CD4-positive, alpha-beta memory T cell (primary cell): Measurements from ENCODE around the gene GNAL. TPM values are rescaled to one million over a fixed set of nuclear protein-coding genes. Genes with fewer than 3 reads are reported as not detected.

Experiments used
- CTCF ChIA-PET: fragments of 350-600 bp; sonication (Branson Sonifier 250); formaldehyde crosslinking; loops from one replicate; lab custom pipeline; 2021; ENCODE audit warnings: inconsistent platforms; ENCODE audit not compliant: partially characterized antibody; lab: Charles Lee
- POLR2A ChIA-PET: fragments of 350-600 bp; sonication (Branson Sonifier 250); formaldehyde crosslinking; loops from one replicate; lab custom pipeline; 2021; ENCODE audit not compliant: partially characterized antibody; lab: Charles Lee
- DNase-seq, 5 donors: peaks; one replicate each; pipeline versions ENCODE4 v3.0.0 to v3.0.0-alpha.2; 2020 to 2022; ENCODE audit warnings: mixed read lengths in 1 of 5
- H3K27ac ChIP-seq: one replicate; pipeline ENCODE4 v1.7.0; 2013; ENCODE audit warnings: low read depth, low read length
- H3K27me3 ChIP-seq: 2 replicates; pipeline ENCODE4 v1.7.0; 2013; ENCODE audit warnings: mild to moderate bottlenecking, low read length, moderate library complexity; ENCODE audit not compliant: insufficient read depth
- H3K36me3 ChIP-seq: 2 replicates; pipeline ENCODE4 v1.7.0; 2013; ENCODE audit warnings: mild to moderate bottlenecking, low read length, moderate library complexity; ENCODE audit not compliant: insufficient read depth
- H3K4me1 ChIP-seq: 2 replicates; pipeline ENCODE4 v1.7.0; 2013; ENCODE audit warnings: mild to moderate bottlenecking, low read length, moderate library complexity; ENCODE audit not compliant: insufficient read depth
- H3K4me3 ChIP-seq, 2 donors: one replicate each; pipeline ENCODE4 v1.7.0; 2013; ENCODE audit warnings: low read length in 2 of 2, mild to moderate bottlenecking in 1 of 2
- H3K9me3 ChIP-seq, 2 donors: one replicate each; pipeline ENCODE4 v1.7.0; 2013; ENCODE audit warnings: low read length in 2 of 2, control low read depth in 1 of 2; ENCODE audit not compliant: control insufficient read depth in 1 of 2
- H3K27ac Mint-ChIP-seq, 7 donors: one replicate each; pipeline ENCODE4 v1.8.0; 2020 to 2021; ENCODE audit warnings: mixed read lengths in 7 of 7, mild to moderate bottlenecking in 6 of 7, inconsistent platforms in 3 of 7, moderate library complexity in 3 of 7
- H3K27me3 Mint-ChIP-seq, 2 donors: one replicate each; pipeline ENCODE4 v1.8.0; 2020 to 2021; ENCODE audit warnings: mixed read lengths in 2 of 2
- H3K36me3 Mint-ChIP-seq, 2 donors: one replicate each; pipeline ENCODE4 v1.8.0; 2020 to 2021; ENCODE audit warnings: mixed read lengths in 2 of 2, inconsistent platforms in 1 of 2, mild to moderate bottlenecking in 1 of 2
- H3K4me1 Mint-ChIP-seq, 4 donors: one replicate each; pipeline ENCODE4 v1.8.0; 2020 to 2021; ENCODE audit warnings: mixed read lengths in 4 of 4, mild to moderate bottlenecking in 1 of 4
- H3K4me3 Mint-ChIP-seq, 8 donors: one replicate each; pipeline ENCODE4 v1.8.0; 2020 to 2021; ENCODE audit warnings: mixed read lengths in 8 of 8, mild to moderate bottlenecking in 7 of 8, moderate library complexity in 6 of 8, inconsistent platforms in 3 of 8
- H3K9me3 Mint-ChIP-seq, 8 donors: one replicate each; pipeline ENCODE4 v1.8.0; 2020 to 2021; ENCODE audit warnings: mixed read lengths in 8 of 8, mild to moderate bottlenecking in 5 of 8, inconsistent platforms in 3 of 8, moderate library complexity in 1 of 8
- intact Hi-C: fragments of 100-400 bp; cut with micrococcal nuclease; formaldehyde crosslinking; loops from one replicate; pipeline ENCODE4 v1.15.1; 2023
- polyA plus RNA-seq, 2 donors: library from polyadenylated mRNA; unstranded; fragments of 300-500 nt; fragmentation: Illumina TruSeq; gene quantifications; one replicate each; pipeline ENCODE4 v1.2.3, GENCODE V29; 2021
- total RNA-seq, 2 experiments: library from RNA; stranded (reverse); gene quantifications; one replicate each; pipeline ENCODE4 v1.2.3, GENCODE V29; 2021

Gene GNAL
- total and polyA plus RNA-seq, 4 experiments from 2014 or later = 0.20 to 0.33 (median 0.26) TPM; not detected in 1

DNA sequence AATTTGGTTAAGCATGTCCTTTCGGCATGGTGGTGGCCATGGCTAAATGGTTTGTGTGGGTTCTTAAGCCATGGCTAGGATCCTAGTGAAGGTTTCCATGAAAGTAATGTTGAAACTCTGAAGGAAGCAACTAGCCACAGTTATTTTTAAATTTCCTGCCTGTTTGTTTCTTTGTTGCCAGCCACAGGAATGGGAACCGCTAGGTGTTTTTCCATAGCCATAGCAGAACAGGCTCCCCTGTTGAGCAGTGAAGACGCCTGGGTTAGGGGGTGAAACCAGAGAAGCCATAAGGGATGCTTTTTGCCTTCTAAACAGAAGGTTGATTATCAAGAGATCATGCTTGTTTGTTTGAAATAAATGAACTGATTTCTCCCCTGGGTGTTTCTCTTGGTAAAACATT lies 102.1 kb downstream of the GNAL start:
- Mint-ChIP-seq H3K27ac (no peak overlapping the region), H3K36me3 (no peaks in the 10 kb centered on the region), H3K4me1 (no peaks in the 10 kb centered on the region), H3K4me3 (no peak overlapping the region), H3K27me3 (peaks cover 12 to 13% of the 10 kb centered on the region in 2 donors), H3K9me3 (peaks cover 0 to 2% (median 0%) of the 10 kb centered on the region in 8 donors)
- Histone ChIP-seq H3K4me3 (no peak overlapping the region), H3K36me3 (no peaks in the 10 kb centered on the region), H3K27me3 (no peaks in the 10 kb centered on the region), H3K27ac (no peak overlapping the region), H3K9me3 (no peaks in the 10 kb centered on the region), H3K4me1 (no peaks in the 10 kb centered on the region)
- intact Hi-C loops = no loop called here
- CTCF ChIA-PET = no interaction called here
- DNase-seq = no peak
- POLR2A ChIA-PET = no interaction called here

DNA sequence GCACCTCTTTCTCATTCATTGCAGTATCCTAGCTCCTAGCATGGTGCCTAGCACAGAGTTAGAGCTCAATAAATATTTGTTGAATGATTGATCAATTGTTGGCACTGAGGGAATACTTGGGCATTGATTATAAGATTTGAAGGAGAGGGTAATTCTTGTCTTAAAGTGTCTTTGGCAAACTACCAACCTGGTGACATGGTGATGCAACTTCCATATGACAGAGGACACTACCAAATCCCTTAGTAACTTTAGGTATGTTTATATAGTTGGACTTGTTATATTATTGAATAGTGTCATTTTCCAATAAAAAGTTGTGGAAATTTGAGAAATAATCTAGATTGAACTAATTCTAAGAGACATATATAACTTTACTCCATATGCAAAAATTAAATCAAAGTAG lies 103.6 kb downstream of the GNAL start:
- POLR2A ChIA-PET = no interaction called here
- H3K4me1 ChIP-seq = no peaks in the 10 kb centered on the region
- no peak overlapping the region for H3K4me3 Mint-ChIP-seq
- H3K27me3 ChIP-seq = no peaks in the 10 kb centered on the region
- H3K9me3 Mint-ChIP-seq = peaks cover 0 to 2% (median 0%) of the 10 kb centered on the region in 8 donors
- H3K27ac ChIP-seq = no peak overlapping the region
- H3K36me3 ChIP-seq = no peaks in the 10 kb centered on the region
- no peaks in the 10 kb centered on the region for H3K4me1 Mint-ChIP-seq
- no peak overlapping the region for H3K27ac Mint-ChIP-seq
- H3K36me3 Mint-ChIP-seq = no peaks in the 10 kb centered on the region
- intact Hi-C loops = no loop called here
- no peaks in the 10 kb centered on the region for H3K9me3 ChIP-seq
- peaks cover 9 to 11% of the 10 kb centered on the region in 2 donors for H3K27me3 Mint-ChIP-seq
- CTCF ChIA-PET = no interaction called here
- H3K4me3 ChIP-seq = no peak overlapping the region
- DNase-seq = no peak

DNA sequence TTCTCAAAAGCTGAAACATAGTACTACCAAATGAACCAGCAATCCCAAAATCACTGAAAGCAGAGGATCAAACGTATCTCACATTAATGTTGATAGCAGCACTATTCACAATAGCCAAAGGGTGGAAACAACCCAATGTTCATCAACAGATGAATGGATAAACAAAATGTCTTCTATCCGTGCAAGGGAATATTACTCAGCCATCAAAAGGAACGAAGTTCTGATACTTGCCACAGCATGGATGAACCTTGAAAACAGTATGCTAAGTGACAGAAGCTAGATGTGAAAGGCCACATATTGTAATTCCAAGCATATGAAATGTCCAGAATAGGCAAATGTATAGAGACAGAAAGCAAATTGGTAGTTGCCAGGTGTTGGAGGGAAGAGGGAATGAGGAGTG lies 105.1 kb downstream of the GNAL start:
- H3K27me3 Mint-ChIP-seq = peaks cover 8 to 11% of the 10 kb centered on the region in 2 donors
- no peaks in the 10 kb centered on the region for H3K9me3 Mint-ChIP-seq
- CTCF ChIA-PET = no interaction called here
- H3K27ac Mint-ChIP-seq = no peak overlapping the region
- DNase-seq = no peak
- no peaks in the 10 kb centered on the region for H3K36me3 ChIP-seq
- no peaks in the 10 kb centered on the region for H3K27me3 ChIP-seq
- H3K4me3 ChIP-seq = no peak overlapping the region
- H3K27ac ChIP-seq = no peak overlapping the region
- H3K4me1 Mint-ChIP-seq = no peaks in the 10 kb centered on the region
- H3K4me1 ChIP-seq = no peaks in the 10 kb centered on the region
- intact Hi-C loops = no loop called here
- H3K4me3 Mint-ChIP-seq = no peak overlapping the region
- no peaks in the 10 kb centered on the region for H3K36me3 Mint-ChIP-seq
- POLR2A ChIA-PET = no interaction called here
- no peaks in the 10 kb centered on the region for H3K9me3 ChIP-seq

DNA sequence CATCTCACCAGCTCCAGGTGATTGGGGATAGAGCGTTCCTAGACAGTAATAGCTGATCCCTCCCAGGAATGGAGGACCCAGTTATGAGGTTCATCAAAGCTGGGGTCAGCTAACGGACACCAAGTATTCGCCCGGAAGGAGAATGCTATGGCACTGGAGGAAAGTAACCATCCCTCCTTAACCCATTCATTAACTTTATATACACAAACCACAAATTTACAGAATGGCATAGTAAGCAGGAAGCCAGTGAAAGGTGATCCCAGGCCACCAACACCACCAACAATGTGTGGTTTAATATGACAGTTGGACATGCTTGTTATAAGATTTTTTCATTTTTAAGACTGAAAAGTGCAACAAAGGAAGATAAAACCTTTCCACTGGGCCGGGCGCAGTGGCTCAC lies 106.9 kb downstream of the GNAL start:
- no peaks in the 10 kb centered on the region for H3K36me3 Mint-ChIP-seq
- Histone ChIP-seq H3K27me3 (no peaks in the 10 kb centered on the region), H3K9me3 (no peaks in the 10 kb centered on the region), H3K4me3 (no peak overlapping the region), H3K4me1 (no peaks in the 10 kb centered on the region), H3K36me3 (no peaks in the 10 kb centered on the region), H3K27ac (no peak overlapping the region)
- H3K4me1 Mint-ChIP-seq = no peaks in the 10 kb centered on the region
- intact Hi-C loops = no loop called here
- POLR2A ChIA-PET = no interaction called here
- no peak overlapping the region for H3K27ac Mint-ChIP-seq
- peaks cover 5 to 9% of the 10 kb centered on the region in 2 donors for H3K27me3 Mint-ChIP-seq
- no peaks in the 10 kb centered on the region for H3K9me3 Mint-ChIP-seq
- CTCF ChIA-PET = interaction anchor here (1.3 kb wide), 1 partner anchor 10 kb away, joined by 3 read pairs; no protein-coding TSS in a partner anchor
- no peak overlapping the region for H3K4me3 Mint-ChIP-seq
- DNase-seq = no peak

DNA sequence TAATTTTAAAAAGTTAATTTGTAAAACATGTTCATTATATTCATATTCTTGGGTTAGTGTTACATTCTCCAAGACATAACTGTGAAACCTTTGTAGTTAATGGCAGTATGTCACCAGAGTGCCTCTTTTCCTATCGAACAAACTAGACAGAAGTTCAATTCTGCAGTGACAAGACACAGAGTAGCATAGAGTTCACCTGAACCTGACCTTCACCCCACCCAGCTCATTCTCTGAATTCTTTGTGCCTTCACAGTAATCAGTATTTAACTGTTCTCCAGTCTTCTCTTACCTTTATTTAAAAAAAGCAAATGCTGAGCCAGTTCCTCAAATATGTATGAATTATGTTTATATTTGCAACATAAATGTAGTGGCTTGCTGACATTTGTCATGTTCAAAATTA lies 109.2 kb downstream of the GNAL start:
- H3K9me3 ChIP-seq = no peaks in the 10 kb centered on the region
- POLR2A ChIA-PET = no interaction called here
- Mint-ChIP-seq H3K4me1 (no peaks in the 10 kb centered on the region), H3K27ac (no peak overlapping the region), H3K4me3 (no peak overlapping the region), H3K27me3 (peaks cover 1 to 5% of the 10 kb centered on the region in 2 donors), H3K9me3 (no peaks in the 10 kb centered on the region), H3K36me3 (no peaks in the 10 kb centered on the region)
- intact Hi-C loops = no loop called here
- no peaks in the 10 kb centered on the region for H3K27me3 ChIP-seq
- H3K27ac ChIP-seq = no peak overlapping the region
- no peak overlapping the region for H3K4me3 ChIP-seq
- H3K36me3 ChIP-seq = no peaks in the 10 kb centered on the region
- DNase-seq = no peak
- no peaks in the 10 kb centered on the region for H3K4me1 ChIP-seq
- CTCF ChIA-PET = no interaction called here

DNA sequence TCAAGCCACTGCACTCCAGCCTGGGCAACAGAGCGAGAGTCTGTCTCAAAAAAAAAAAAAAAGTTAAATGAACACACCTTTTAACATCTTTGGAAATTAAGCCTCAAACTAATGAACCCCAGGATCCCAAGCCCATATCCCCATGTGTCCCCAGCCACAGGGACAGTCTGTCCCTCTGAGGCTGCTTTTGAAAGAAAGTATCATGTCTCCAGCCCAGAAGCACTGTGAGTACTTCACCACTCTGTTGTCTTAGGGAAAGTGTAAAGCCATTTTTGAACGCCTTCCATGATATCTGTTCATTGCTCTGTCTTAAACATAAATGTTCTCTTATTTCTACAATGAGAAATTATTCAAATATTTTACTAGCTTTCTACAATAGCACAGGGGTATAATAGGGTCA lies 110.0 kb downstream of the GNAL start:
- no peaks in the 10 kb centered on the region for H3K36me3 Mint-ChIP-seq
- no peaks in the 10 kb centered on the region for H3K36me3 ChIP-seq
- H3K27ac ChIP-seq = no peak overlapping the region
- H3K27ac Mint-ChIP-seq = no peak overlapping the region
- no peaks in the 10 kb centered on the region for H3K9me3 Mint-ChIP-seq
- no peaks in the 10 kb centered on the region for H3K27me3 ChIP-seq
- H3K9me3 ChIP-seq = no peaks in the 10 kb centered on the region
- DNase-seq = no peak
- CTCF ChIA-PET = no interaction called here
- intact Hi-C loops = no loop called here
- no peak overlapping the region for H3K4me3 Mint-ChIP-seq
- peaks cover 1 to 5% of the 10 kb centered on the region in 2 donors for H3K27me3 Mint-ChIP-seq
- no peaks in the 10 kb centered on the region for H3K4me1 ChIP-seq
- H3K4me3 ChIP-seq = no peak overlapping the region
- POLR2A ChIA-PET = no interaction called here
- H3K4me1 Mint-ChIP-seq = no peaks in the 10 kb centered on the region

DNA sequence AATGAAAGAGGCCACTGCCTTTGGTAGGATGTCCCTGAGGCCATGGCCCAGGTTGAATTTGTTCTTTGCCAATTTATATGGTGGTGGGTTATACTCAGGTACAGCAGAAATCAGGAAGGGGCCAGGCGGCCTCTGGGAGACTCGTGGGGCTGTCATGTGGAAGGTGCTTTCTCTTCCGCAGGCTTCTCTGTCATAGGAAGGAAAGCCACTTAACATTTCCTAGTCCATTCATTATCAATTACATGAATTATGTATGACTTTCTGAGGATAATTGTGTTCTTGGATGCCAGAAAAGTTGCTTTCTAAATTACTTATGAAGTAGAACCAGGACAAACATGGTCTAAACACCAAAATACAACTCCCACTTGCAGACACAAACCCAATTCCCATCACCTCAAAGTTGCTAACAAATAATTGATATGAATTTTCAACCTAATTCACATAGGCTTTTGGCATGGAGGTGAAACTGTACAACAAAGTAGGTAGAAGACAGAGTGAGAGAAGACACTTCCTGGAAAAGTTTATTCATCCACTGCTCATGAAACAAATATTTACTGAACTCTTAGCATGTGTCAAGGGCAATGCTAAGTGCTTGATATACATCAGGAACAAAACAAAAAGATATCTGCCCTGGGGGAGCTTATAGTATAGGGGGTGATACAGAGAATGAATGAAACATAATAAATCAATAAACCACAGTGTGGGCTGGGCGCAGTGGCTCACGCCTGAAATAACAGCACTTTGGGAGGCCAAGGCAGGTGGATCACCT lies 111.7 kb downstream of the GNAL start:
- Mint-ChIP-seq H3K9me3 (no peaks in the 10 kb centered on the region), H3K27me3 (peaks cover 1 to 8% of the 10 kb centered on the region in 2 donors), H3K27ac (no peak overlapping the region), H3K36me3 (no peaks in the 10 kb centered on the region), H3K4me1 (no peaks in the 10 kb centered on the region), H3K4me3 (no peak overlapping the region)
- no peaks in the 10 kb centered on the region for H3K36me3 ChIP-seq
- CTCF ChIA-PET = no interaction called here
- intact Hi-C loops = no loop called here
- no peak overlapping the region for H3K4me3 ChIP-seq
- no peak for DNase-seq
- no peak overlapping the region for H3K27ac ChIP-seq
- no peaks in the 10 kb centered on the region for H3K4me1 ChIP-seq
- no peaks in the 10 kb centered on the region for H3K27me3 ChIP-seq
- no peaks in the 10 kb centered on the region for H3K9me3 ChIP-seq
- POLR2A ChIA-PET = no interaction called here
